Astrocyte (in vitro differentiated cells and primary cell): Measurements from ENCODE around the gene MED1. TPM values are rescaled to one million over a fixed set of nuclear protein-coding genes. Genes with fewer than 3 reads are reported as not detected.

Experiments
- DNase-seq: peaks from one replicate; pipeline ENCODE4 v3.0.0-alpha.2; 2010; ENCODE audit warnings: low read depth
- FAIRE-seq: peaks from 2 replicates; lab custom pipeline; 2011; peaks lifted over from hg19 to GRCh38; lab: Jason Lieb, UNC
- H2AFZ ChIP-seq: 2 replicates; pipeline ENCODE4 v1.6.0; 2012; ENCODE audit warnings: low read depth, low read length, inconsistent platforms
- H3K27ac ChIP-seq: 2 replicates; pipeline ENCODE4 v1.5.1; 2011; ENCODE audit warnings: low read depth, low read length, inconsistent platforms
- H3K27me3 ChIP-seq: 2 replicates; pipeline ENCODE4 v1.6.0; 2011; ENCODE audit warnings: low read length, inconsistent platforms; ENCODE audit not compliant: insufficient read depth
- H3K36me3 ChIP-seq: 2 replicates; pipeline ENCODE4 v1.5.1; 2011; ENCODE audit warnings: low read length, inconsistent platforms; ENCODE audit not compliant: insufficient read depth
- H3K4me1 ChIP-seq: 2 replicates; pipeline ENCODE4 v1.5.1; 2011; ENCODE audit warnings: low read length, inconsistent platforms; ENCODE audit not compliant: insufficient read depth
- H3K4me2 ChIP-seq: 2 replicates; pipeline ENCODE4 v1.6.0; 2012; ENCODE audit warnings: low read length, inconsistent platforms
- H3K4me3 ChIP-seq: 2 replicates; pipeline ENCODE4 v1.5.1; 2011; ENCODE audit warnings: low read depth, mild to moderate bottlenecking, low read length, inconsistent platforms; ENCODE audit not compliant: insufficient read depth
- H3K79me2 ChIP-seq: 2 replicates; pipeline ENCODE4 v1.6.0; 2012; ENCODE audit warnings: mild to moderate bottlenecking, low read length, inconsistent platforms; ENCODE audit not compliant: insufficient read depth
- H3K9ac ChIP-seq: 2 replicates; pipeline ENCODE4 v1.6.0; 2012; ENCODE audit warnings: mild to moderate bottlenecking, low read length, inconsistent platforms
- H3K9me3 ChIP-seq: 2 replicates; pipeline ENCODE4 v1.5.1; 2012; ENCODE audit warnings: low read depth, mild to moderate bottlenecking, low read length, inconsistent platforms; ENCODE audit not compliant: insufficient read depth
- H4K20me1 ChIP-seq: 2 replicates; pipeline ENCODE4 v1.6.0; 2012; ENCODE audit warnings: low read length, inconsistent platforms; ENCODE audit not compliant: insufficient read depth
- H3K27ac Mint-ChIP-seq: one replicate; pipeline ENCODE4 v1.8.0; 2021; ENCODE audit warnings: mild to moderate bottlenecking, mixed read lengths; ENCODE audit not compliant: unreplicated experiment
- H3K27me3 Mint-ChIP-seq: one replicate; pipeline ENCODE4 v1.8.0; 2021; ENCODE audit warnings: low read depth, mixed read lengths; ENCODE audit not compliant: unreplicated experiment
- H3K36me3 Mint-ChIP-seq: one replicate; pipeline ENCODE4 v1.8.0; 2021; ENCODE audit warnings: low read depth, mixed read lengths; ENCODE audit not compliant: unreplicated experiment
- H3K4me1 Mint-ChIP-seq: one replicate; pipeline ENCODE4 v1.8.0; 2021; ENCODE audit warnings: low read depth, mixed read lengths; ENCODE audit not compliant: unreplicated experiment
- H3K4me3 Mint-ChIP-seq: one replicate; pipeline ENCODE4 v1.8.0; 2021; ENCODE audit warnings: mild to moderate bottlenecking, moderate library complexity, mixed read lengths; ENCODE audit not compliant: unreplicated experiment
- H3K9me3 Mint-ChIP-seq: one replicate; pipeline ENCODE4 v1.8.0; 2021; ENCODE audit warnings: mild to moderate bottlenecking, mixed read lengths; ENCODE audit not compliant: unreplicated experiment
- CTCF ChIP-seq: IDR thresholded peaks from 2 replicates; pipeline ENCODE4 v1.5.1; 2011; ENCODE audit warnings: low read depth, mild to moderate bottlenecking, inconsistent platforms, low read length, moderate library complexity; ENCODE audit not compliant: insufficient read depth
- EZH2 ChIP-seq: IDR thresholded peaks from 2 replicates; pipeline ENCODE4 v1.6.1; 2012; ENCODE audit warnings: mild to moderate bottlenecking, low read length, inconsistent platforms; ENCODE audit not compliant: insufficient read depth
- total RNA-seq: library from RNA; stranded (reverse); gene quantifications from 2 replicates; pipeline ENCODE4 v1.2.1, GENCODE V29; 2021

MED1 gene
- total RNA-seq, 1 donor from 2014 or later = 46.6 TPM

- no peaks in the 10 kb centered on the region for H3K27me3 ChIP-seq
- peak overlapping the region; percentile 94 for H3K9ac ChIP-seq
- Mint-ChIP-seq H3K27me3 (no peaks in the 10 kb centered on the region), H3K36me3 (peaks cover under 1% of the 10 kb centered on the region), H3K27ac (no peak overlapping the region), H3K4me3 (peak overlapping the region; percentile 92), H3K4me1 (peaks cover 21% of the 10 kb centered on the region), H3K9me3 (no peaks in the 10 kb centered on the region)
- DNase-seq = peak; percentile 88
- peaks cover 12% of the 10 kb centered on the region for H4K20me1 ChIP-seq
- H3K79me2 ChIP-seq = peaks cover 35% of the 10 kb centered on the region
- no peaks in the 10 kb centered on the region for H3K9me3 ChIP-seq
- no peak for TF ChIP-seq CTCF
- no peak for TF ChIP-seq EZH2
- H3K27ac ChIP-seq = peak overlapping the region; percentile 80
- peak overlapping the region; percentile 84 for H3K4me2 ChIP-seq
- FAIRE-seq = no peak
- H2AFZ ChIP-seq = peak overlapping the region; percentile 97
- H3K36me3 ChIP-seq = peaks cover 11% of the 10 kb centered on the region
- peak overlapping the region; percentile 63 for H3K4me3 ChIP-seq
- H3K4me1 ChIP-seq = peaks cover 28% of the 10 kb centered on the region
These were observed 48.7 kb downstream of the MED1 start for GRCh38 chr17:39402244-39402889.

GRCh38 chr17:39401412-39402243 lies 49.4 kb downstream of the MED1 start, which contains the start of gene FBXL20:
Gene FBXL20, minus strand, starts transcription at chr17:39401626. Its CDS starts 224 bp downstream, at chr17:39401402.
- no peaks in the 10 kb centered on the region for H3K27me3 ChIP-seq
- peak within 1 kb of the TSS; percentile 80 for H3K27ac ChIP-seq
- DNase-seq (peak; percentile 73), FAIRE-seq (no peak)
- no peak for TF ChIP-seq EZH2
- TF ChIP-seq CTCF = no peak
- H3K4me1 ChIP-seq = peaks cover 28% of the 10 kb centered on the region
- Mint-ChIP-seq H3K4me1 (peaks cover 21% of the 10 kb centered on the region), H3K27me3 (no peaks in the 10 kb centered on the region), H3K36me3 (no peaks in the 10 kb centered on the region), H3K9me3 (no peaks in the 10 kb centered on the region), H3K4me3 (peak within 1 kb of the TSS; percentile 93), H3K27ac (peak within 1 kb of the TSS; percentile 47)
- peak within 1 kb of the TSS; percentile 94 for H3K9ac ChIP-seq
- peaks cover 41% of the 10 kb centered on the region for H3K79me2 ChIP-seq
- H3K4me3 ChIP-seq = peak within 1 kb of the TSS; percentile 63
- H4K20me1 ChIP-seq = peaks cover 17% of the 10 kb centered on the region
- peaks cover 6% of the 10 kb centered on the region for H3K36me3 ChIP-seq
- H2AFZ ChIP-seq = peak within 1 kb of the TSS; percentile 97
- H3K4me2 ChIP-seq = peak within 1 kb of the TSS; percentile 84
- H3K9me3 ChIP-seq = no peaks in the 10 kb centered on the region
